D341Med (cell line): ENCODE results near the gene MED28.
"Not testable (repeated sequence)": the region's sequence is repeated elsewhere in the genome, so short reads cannot be mapped to it uniquely, and the experiment has no call there.

Experiments
- DNase-seq: peaks from one replicate; pipeline ENCODE4 v3.0.0; 2012; ENCODE audit warnings: low spot score

MED28 gene

GRCh38 chr4:17614416-17615299 is at the start of gene MED28:
Gene MED28 (plus strand): TSS chr4:17614641. CDS start chr4:17614655, 14 bp downstream.
- peak; percentile 98 for DNase-seq

- no peak for DNase-seq
Measured at GRCh38 chr4:17565846-17566245, 48.6 kb upstream of the MED28 start.

GRCh38 chr4:17567271-17567670 is 47.2 kb upstream of the MED28 start:
- DNase-seq = no peak

GRCh38 chr4:17574206-17574605 is 40.2 kb upstream of the MED28 start:
- no peak for DNase-seq

- not testable (repeated sequence) for DNase-seq
Measured at GRCh38 chr4:17575177-17575576, 39.3 kb upstream of the MED28 start.

GRCh38 chr4:17576932-17577664 is 37.3 kb upstream of the MED28 start, which contains the start of gene LAP3:
Gene LAP3 (plus strand): TSS chr4:17577198. CDS start chr4:17577466, 268 bp downstream.
- DNase-seq = peak; percentile 98

- peak; percentile 65 for DNase-seq
Measured at GRCh38 chr4:17577665-17578481, 36.6 kb upstream of the MED28 start.

- DNase-seq = no peak
Measured at GRCh38 chr4:17578482-17578891, 36.0 kb upstream of the MED28 start.

- no peak for DNase-seq
Measured at GRCh38 chr4:17580969-17581368, 33.5 kb upstream of the MED28 start.

GRCh38 chr4:17583276-17583675 is 31.2 kb upstream of the MED28 start:
- no peak for DNase-seq

GRCh38 chr4:17583941-17584340 is 30.5 kb upstream of the MED28 start:
- no peak for DNase-seq

GRCh38 chr4:17584521-17585213 is 29.8 kb upstream of the MED28 start:
- no peak for DNase-seq

- DNase-seq = no peak
Measured at GRCh38 chr4:17587094-17587822, 27.2 kb upstream of the MED28 start.

- DNase-seq = no peak
Measured at GRCh38 chr4:17589355-17589754, 25.1 kb upstream of the MED28 start.

GRCh38 chr4:17595471-17596005 is 18.9 kb upstream of the MED28 start:
- DNase-seq = no peak

- DNase-seq = peak; percentile 58
Measured at GRCh38 chr4:17597517-17597916, 16.9 kb upstream of the MED28 start.

GRCh38 chr4:17599826-17600225 is 14.6 kb upstream of the MED28 start:
- DNase-seq = no peak

- DNase-seq = no peak
Measured at GRCh38 chr4:17605236-17605635, 9.2 kb upstream of the MED28 start.

GRCh38 chr4:17613761-17614415 is 553 bp upstream of the MED28 start:
- DNase-seq = no peak

- DNase-seq = no peak
Measured at GRCh38 chr4:17616283-17616682, 1.8 kb downstream of the MED28 start.
